T-cell (primary cell): Measurements from ENCODE around the gene RERE. TPM values are rescaled to one million over a fixed set of nuclear protein-coding genes. Genes with fewer than 3 reads are reported as not detected.
"Not testable (repeated sequence)": the region's sequence is repeated elsewhere in the genome, so short reads cannot be mapped to it uniquely, and the experiment has no call there.

Source experiments
- ATAC-seq, 4 experiments: fragments of 200-7000 bp in 3 of 4; fragments of 150-1000 bp in 1 of 4; cut with Tn5 transposase; replicated peaks in 1 of 4; 1 replicate in 3 of 4; 2 replicates in 1 of 4; pipeline ENCODE4 v1.10.0; 2021; ENCODE audit warnings: moderate library complexity in 3 of 4, mild to moderate bottlenecking in 2 of 4, moderate number of reproducible peaks in 1 of 4
- CTCF ChIA-PET, 2 donors: fragments of 300-600 bp; sonication (Branson Sonifier 250); formaldehyde crosslinking; loops; one replicate each; lab custom pipeline; 2022; ENCODE audit warnings: antibody characterized with exemption in 2 of 2; lab: Charles Lee
- POLR2A ChIA-PET, 2 donors: fragments of 300-600 bp; sonication (Branson Sonifier 250); formaldehyde crosslinking; loops; one replicate each; lab custom pipeline; 2022; ENCODE audit warnings: antibody characterized with exemption in 2 of 2; lab: Charles Lee
- DNase-seq, 35 experiments: peaks; one replicate each; pipeline versions ENCODE4 v3.0.0 to v3.0.0-alpha.2; 2013 to 2023
- H3K27ac ChIP-seq: one replicate; pipeline ENCODE4 v1.5.1; 2013; ENCODE audit warnings: low read length
- H3K27me3 ChIP-seq, 2 experiments: replicated peaks in 1 of 2; 1 replicate in 1 of 2; 2 replicates in 1 of 2; pipeline versions ENCODE4 v1.6.1 to v1.7.0; 2013; ENCODE audit warnings: low read length in 1 of 2, mixed read lengths in 1 of 2; ENCODE audit not compliant: control insufficient read depth in 2 of 2, insufficient read depth in 2 of 2; ENCODE audit errors: extremely low read depth in 1 of 2
- H3K36me3 ChIP-seq, 2 donors: 1 replicate in 1 of 2; 2 replicates in 1 of 2; pipeline versions ENCODE4 v1.6.1 to v1.7.0; 2013; ENCODE audit warnings: low read length in 1 of 2; ENCODE audit not compliant: control insufficient read depth in 2 of 2, insufficient read depth in 1 of 2; ENCODE audit errors: extremely low read depth in 1 of 2
- H3K4me1 ChIP-seq, 2 experiments: 1 replicate in 1 of 2; 2 replicates in 1 of 2; pipeline versions ENCODE4 v1.6.1 to v1.7.0; 2013; ENCODE audit warnings: low read length in 2 of 2, mixed read lengths in 1 of 2; ENCODE audit not compliant: insufficient read depth in 2 of 2, control insufficient read depth in 1 of 2; ENCODE audit errors: extremely low read depth in 1 of 2
- H3K4me3 ChIP-seq, 2 donors: 1 replicate in 1 of 2; 2 replicates in 1 of 2; pipeline versions ENCODE4 v1.5.1 to v1.7.0; 2013; ENCODE audit warnings: mild to moderate bottlenecking in 2 of 2, low read length in 1 of 2, moderate library complexity in 1 of 2; ENCODE audit not compliant: control insufficient read depth in 1 of 2; ENCODE audit errors: extremely low read depth in 1 of 2
- H3K9me3 ChIP-seq: 2 replicates; pipeline ENCODE4 v1.7.0; 2013
- H3K27ac Mint-ChIP-seq, 2 donors: one replicate each; pipeline ENCODE4 v1.8.0; 2020 to 2021; ENCODE audit warnings: mild to moderate bottlenecking in 2 of 2, mixed read lengths in 2 of 2
- H3K27me3 Mint-ChIP-seq, 2 donors: one replicate each; pipeline ENCODE4 v1.8.0; 2021 to 2022; ENCODE audit warnings: mixed read lengths in 2 of 2
- H3K36me3 Mint-ChIP-seq: one replicate; pipeline ENCODE4 v1.8.0; 2021; ENCODE audit warnings: mixed read lengths
- H3K4me1 Mint-ChIP-seq, 3 donors: one replicate each; pipeline ENCODE4 v1.8.0; 2020 to 2022; ENCODE audit warnings: mixed read lengths in 3 of 3, mild to moderate bottlenecking in 1 of 3
- H3K4me3 Mint-ChIP-seq, 3 donors: one replicate each; pipeline ENCODE4 v1.8.0; 2020 to 2022; ENCODE audit warnings: mild to moderate bottlenecking in 3 of 3, mixed read lengths in 3 of 3, moderate library complexity in 3 of 3
- H3K9me3 Mint-ChIP-seq, 3 donors: one replicate each; pipeline ENCODE4 v1.8.0; 2020 to 2022; ENCODE audit warnings: mixed read lengths in 3 of 3
- WGBS: methylation state at CpG from one replicate; pipeline ENCODE4 v1.1.5; 2013; ENCODE audit warnings: missing lambda C conversion rate; ENCODE audit not compliant: insufficient coverage; 5-methylcytosine and 5-hydroxymethylcytosine counted together
- total RNA-seq, 35 experiments: library from RNA in 6 of 35; stranded (reverse) in 6 of 35; fragments of 120-200 nt in 1 of 35; gene quantifications; one replicate each; pipeline versions ENCODE4 v1.2.1 to v1.2.4 and lab custom pipeline; 2013 to 2026

Gene RERE
- total RNA-seq, 5 donors from 2014 or later (not counting 1 experiment from before 2014, with no cell fraction given) = 85.1 to 116 (median 103) TPM

- peaks cover 36 to 40% (median 38%) of the 10 kb centered on the region in 3 donors for H3K4me1 Mint-ChIP-seq
- CTCF ChIA-PET = interaction anchor here in 1 of 2 donors (0.7 kb wide), 1 partner anchor 346 kb away, joined by 3 read pairs; no protein-coding TSS in a partner anchor
- H3K27ac ChIP-seq, H3K4me3 ChIP-seq, H3K9me3 ChIP-seq, H3K9me3 Mint-ChIP-seq, POLR2A ChIA-PET, ATAC-seq, DNase-seq, H3K36me3 ChIP-seq, H3K27me3 ChIP-seq, H3K36me3 Mint-ChIP-seq: not testable (repeated sequence)
- H3K27ac Mint-ChIP-seq = peak overlapping the region in 1 of 2 donors; percentile 11
- no CpG with 5 or more reads among the region's 13 CpGs for WGBS
- H3K4me1 ChIP-seq = peaks cover 10 to 23% of the 10 kb centered on the region in 2 experiments
- peak overlapping the region in 2 of 3 donors; percentile 28 to 51 for H3K4me3 Mint-ChIP-seq
- peaks cover 7 to 10% of the 10 kb centered on the region in 2 donors for H3K27me3 Mint-ChIP-seq
Observed at GRCh38 chr1:8818789-8819188, 1.3 kb upstream of the RERE start.

- ATAC-seq = no peak
- peak in 2 of 35 experiments; percentile 16 to 31 for DNase-seq
- no peaks in the 10 kb centered on the region for H3K9me3 ChIP-seq
- H3K27ac Mint-ChIP-seq = peak overlapping the region; percentile 86 to 87
- peaks cover 0 to 5% of the 10 kb centered on the region in 2 experiments for H3K27me3 ChIP-seq
- CTCF ChIA-PET = interaction anchor here in 1 of 2 donors (0.7 kb wide), 1 partner anchor 346 kb away, joined by 3 read pairs; no protein-coding TSS in a partner anchor
- no peaks in the 10 kb centered on the region for H3K36me3 ChIP-seq
- H3K4me3 ChIP-seq = peak overlapping the region; percentile 44 to 64
- POLR2A ChIA-PET = no interaction called here
- peak overlapping the region; percentile 42 for H3K27ac ChIP-seq
- H3K4me1 Mint-ChIP-seq = peaks cover 37 to 43% (median 38%) of the 10 kb centered on the region in 3 donors
- WGBS = no CpG with 5 or more reads among the region's 4 CpGs
- peak overlapping the region; percentile 77 to 93 (median 87) for H3K4me3 Mint-ChIP-seq
- peaks cover 10 to 23% of the 10 kb centered on the region in 2 experiments for H3K4me1 ChIP-seq
- H3K27me3 Mint-ChIP-seq = peaks cover 5 to 9% of the 10 kb centered on the region in 2 donors
- H3K9me3 Mint-ChIP-seq = no peaks in the 10 kb centered on the region
- H3K36me3 Mint-ChIP-seq = no peaks in the 10 kb centered on the region
Observed at GRCh38 chr1:8818325-8818775, 910 bp upstream of the RERE start.

GRCh38 chr1:8816831-8817411 lies 519 bp downstream of the RERE start:
- Mint-ChIP-seq H3K4me1 (peaks cover 41 to 51% (median 42%) of the 10 kb centered on the region in 3 donors), H3K4me3 (peak overlapping the region; percentile 84 to 93 (median 85)), H3K9me3 (no peaks in the 10 kb centered on the region), H3K27ac (peak overlapping the region; percentile 94 to 96), H3K36me3 (no peaks in the 10 kb centered on the region), H3K27me3 (peaks cover 0 to 5% of the 10 kb centered on the region in 2 donors)
- peak in 18 of 35 experiments; percentile 2 to 36 (median 12) for DNase-seq
- peaks cover 0 to 5% of the 10 kb centered on the region in 2 experiments for H3K27me3 ChIP-seq
- H3K4me3 ChIP-seq = peak overlapping the region; percentile 87 to 96
- WGBS = 0% methylated on average over 26 of the region's 41 CpGs
- peak overlapping the region; percentile 89 for H3K27ac ChIP-seq
- H3K9me3 ChIP-seq = no peaks in the 10 kb centered on the region
- POLR2A ChIA-PET = interaction anchor here in 1 of 2 donors (0.6 kb wide), 1 partner anchor 112 kb away, joined by 5 read pairs; no protein-coding TSS in a partner anchor
- H3K36me3 ChIP-seq = no peaks in the 10 kb centered on the region
- H3K4me1 ChIP-seq = peaks cover 10 to 23% of the 10 kb centered on the region in 2 experiments
- peak; percentile 19 to 40 (median 34) for ATAC-seq
- CTCF ChIA-PET = interaction anchor here in 1 of 2 donors (0.7 to 1.0 kb wide), 2 partner anchors 42 to 156 kb away, joined by 3 to 4 read pairs; no protein-coding TSS in a partner anchor

GRCh38 chr1:8816264-8816663 lies 1.2 kb downstream of the RERE start:
- H3K36me3 Mint-ChIP-seq = no peaks in the 10 kb centered on the region
- WGBS = 20% methylated on average over 1 of the region's 3 CpGs
- DNase-seq (peak in 1 of 35 experiments; percentile 11), ATAC-seq (no peak)
- H3K9me3 Mint-ChIP-seq = no peaks in the 10 kb centered on the region
- no peaks in the 10 kb centered on the region for H3K36me3 ChIP-seq
- peaks cover 42 to 53% (median 43%) of the 10 kb centered on the region in 3 donors for H3K4me1 Mint-ChIP-seq
- CTCF ChIA-PET = no interaction called here
- no peaks in the 10 kb centered on the region for H3K9me3 ChIP-seq
- peaks cover 0 to 5% of the 10 kb centered on the region in 2 experiments for H3K27me3 ChIP-seq
- peaks cover 0 to 3% of the 10 kb centered on the region in 2 donors for H3K27me3 Mint-ChIP-seq
- POLR2A ChIA-PET = no interaction called here
- peak overlapping the region; percentile 84 to 93 (median 85) for H3K4me3 Mint-ChIP-seq
- peak overlapping the region; percentile 87 to 96 for H3K4me3 ChIP-seq
- H3K4me1 ChIP-seq = peaks cover 10 to 23% of the 10 kb centered on the region in 2 experiments
- peak overlapping the region; percentile 77 to 89 for H3K27ac Mint-ChIP-seq
- peak overlapping the region; percentile 89 for H3K27ac ChIP-seq

- DNase-seq (peak in 1 of 35 experiments; percentile 16), ATAC-seq (no peak)
Observed at GRCh38 chr1:8815582-8816151, 1.8 kb downstream of the RERE start.

GRCh38 chr1:8814865-8815264 lies 2.6 kb downstream of the RERE start:
- peaks cover 48 to 61% (median 48%) of the 10 kb centered on the region in 3 donors for H3K4me1 Mint-ChIP-seq

More at GRCh38 chr1:8815582-8816151, 1.8 kb downstream of the RERE start:
- no peak overlapping the region for H3K27ac ChIP-seq
- H3K4me1 ChIP-seq = peaks cover 10 to 23% of the 10 kb centered on the region in 2 experiments
- H3K9me3 ChIP-seq = no peaks in the 10 kb centered on the region
- peaks cover 0 to 3% of the 10 kb centered on the region in 2 donors for H3K27me3 Mint-ChIP-seq
- H3K9me3 Mint-ChIP-seq = no peaks in the 10 kb centered on the region
- peaks cover 0 to 5% of the 10 kb centered on the region in 2 experiments for H3K27me3 ChIP-seq
- peak overlapping the region in 1 of 2 donors; percentile 8 for H3K4me3 ChIP-seq
- peak overlapping the region; percentile 84 to 93 (median 85) for H3K4me3 Mint-ChIP-seq
- no peaks in the 10 kb centered on the region for H3K36me3 Mint-ChIP-seq
- peak overlapping the region; percentile 77 to 89 for H3K27ac Mint-ChIP-seq
- no peaks in the 10 kb centered on the region for H3K36me3 ChIP-seq
- POLR2A ChIA-PET = interaction anchor here in 1 of 2 donors (0.6 kb wide), 1 partner anchor 373 kb away, joined by 5 read pairs; no protein-coding TSS in a partner anchor
- H3K4me1 Mint-ChIP-seq = peaks cover 46 to 59% (median 47%) of the 10 kb centered on the region in 3 donors
- CTCF ChIA-PET = interaction anchor here in 1 of 2 donors (0.6 kb wide), 1 partner anchor 436 kb away, joined by 3 read pairs; no protein-coding TSS in a partner anchor
- WGBS = no CpG with 5 or more reads among the region's 2 CpGs

More at GRCh38 chr1:8814865-8815264, 2.6 kb downstream of the RERE start:
- H3K27me3 ChIP-seq = no peaks in the 10 kb centered on the region
- no peak overlapping the region for H3K27ac ChIP-seq
- H3K4me1 ChIP-seq = peaks cover 10 to 23% of the 10 kb centered on the region in 2 experiments
- Mint-ChIP-seq H3K36me3 (no peaks in the 10 kb centered on the region), H3K27me3 (peaks cover 0 to 2% of the 10 kb centered on the region in 2 donors), H3K4me3 (peak overlapping the region in 1 of 3 donors; percentile 93), H3K27ac (no peak overlapping the region), H3K9me3 (no peaks in the 10 kb centered on the region)
- no peak overlapping the region for H3K4me3 ChIP-seq
- 84% methylated on average over 3 of the region's 5 CpGs for WGBS
- ChIA-PET CTCF (no interaction called here), POLR2A (interaction anchor here in 1 of 2 donors (0.6 kb wide), 1 partner anchor 372 kb away, joined by 5 read pairs; no protein-coding TSS in a partner anchor)
- no peaks in the 10 kb centered on the region for H3K9me3 ChIP-seq
- no peaks in the 10 kb centered on the region for H3K36me3 ChIP-seq
- no peak for ATAC-seq
- DNase-seq = peak in 1 of 35 experiments; percentile 21
